KG1 (cell line): ENCODE measurements around the gene ERBB4.

Experiments
- DNase-seq: peaks from one replicate; lab custom pipeline; 2025; lab: John Stamatoyannopoulos, UW

The ERBB4 gene

GRCh38 chr2:212538305-212539071 lies at the start of gene ERBB4:
Gene ERBB4, minus strand, starts transcription at chr2:212538802. Its CDS starts 272 bp downstream, at chr2:212538530.
- no peak for DNase-seq

- no peak for DNase-seq
These were observed 41.5 kb upstream of the ERBB4 start for GRCh38 chr2:212580117-212580516.

GRCh38 chr2:212556296-212556695 lies 17.7 kb upstream of the ERBB4 start:
- no peak for DNase-seq

GRCh38 chr2:212554233-212554632 lies 15.6 kb upstream of the ERBB4 start:
- no peak for DNase-seq

- no peak for DNase-seq
These were observed 11.3 kb upstream of the ERBB4 start for GRCh38 chr2:212549941-212550340.

- no peak for DNase-seq
These were observed 10.9 kb upstream of the ERBB4 start for GRCh38 chr2:212549463-212549862.

GRCh38 chr2:212548455-212548819 lies 9.8 kb upstream of the ERBB4 start:
- no peak for DNase-seq

GRCh38 chr2:212547716-212548454 lies 9.3 kb upstream of the ERBB4 start:
- DNase-seq, result no peak

GRCh38 chr2:212546669-212547068 lies 8.1 kb upstream of the ERBB4 start:
- no peak for DNase-seq

- DNase-seq, result no peak
These were observed 1.7 kb upstream of the ERBB4 start for GRCh38 chr2:212540341-212540740.

- DNase-seq, result no peak
These were observed 674 bp upstream of the ERBB4 start for GRCh38 chr2:212539072-212539880.

- no peak for DNase-seq
These were observed 787 bp downstream of the ERBB4 start for GRCh38 chr2:212537726-212538304.

GRCh38 chr2:212536817-212537725 lies 1.5 kb downstream of the ERBB4 start:
- no peak for DNase-seq

GRCh38 chr2:212535996-212536816 lies 2.4 kb downstream of the ERBB4 start:
- no peak for DNase-seq

GRCh38 chr2:212534336-212534735 lies 4.3 kb downstream of the ERBB4 start:
- no peak for DNase-seq

- DNase-seq, result no peak
These were observed 6.0 kb downstream of the ERBB4 start for GRCh38 chr2:212532585-212532984.

GRCh38 chr2:212532087-212532486 lies 6.5 kb downstream of the ERBB4 start:
- no peak for DNase-seq

GRCh38 chr2:212531499-212531898 lies 7.1 kb downstream of the ERBB4 start:
- DNase-seq, result no peak

- no peak for DNase-seq
These were observed 7.6 kb downstream of the ERBB4 start for GRCh38 chr2:212530991-212531390.

GRCh38 chr2:212530373-212530772 lies 8.2 kb downstream of the ERBB4 start:
- DNase-seq, result no peak
